OCI-LY7 (cell line): Measurements from ENCODE around the gene ZCCHC14.

Experiments used
- CTCF ChIP-seq: fragments of 200-600 bp; sonication (generic); conservative IDR thresholded peaks from 2 replicates; pipeline ENCODE4 v1.5.1; 2014; ENCODE audit warnings: mild to moderate bottlenecking, antibody characterized with exemption, low read length, moderate library complexity, mixed read lengths
- EZH2phosphoT487 ChIP-seq: fragments of 200-600 bp; sonication (generic); IDR thresholded peaks from 2 replicates; pipeline ENCODE4 v1.6.1; 2018; ENCODE audit warnings: low read depth, borderline replicate concordance, mild to moderate bottlenecking, mixed run types, antibody characterized with exemption, low read length, moderate library complexity, mixed read lengths

DNA sequence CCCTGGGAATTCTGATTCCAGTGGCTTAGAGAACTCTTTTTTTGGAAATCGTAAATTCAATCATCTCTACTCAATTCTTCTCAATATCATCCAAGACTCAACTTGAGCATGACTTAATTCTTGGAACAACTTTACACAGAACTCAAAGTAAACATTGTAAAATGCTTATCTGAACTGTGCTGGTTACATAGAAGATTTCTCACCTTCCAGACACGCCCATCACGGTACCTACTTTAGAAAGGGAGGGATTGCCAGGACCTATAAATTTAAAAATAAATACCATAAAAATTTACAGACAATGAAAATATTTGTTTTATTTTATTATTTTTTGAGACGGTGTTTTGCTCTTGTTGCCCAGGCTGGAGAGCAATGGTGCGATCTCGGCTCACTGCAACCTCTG is 74.2 kb downstream of the ZCCHC14 start:
- no peak for TF ChIP-seq CTCF
- TF ChIP-seq EZH2phosphoT487 = no peak
